ENCODE data around the gene CNTNAP5. TPM values are rescaled to one million over a fixed set of nuclear protein-coding genes. Genes with fewer than 3 reads are reported as not detected.

CNTNAP5 gene
- total RNA-seq, 1 experiment from 2014 or later = not detected

- no peak overlapping the region for H3K4me3 ChIP-seq (ENCODE audit: low read depth in 2 of 2, low read length in 2 of 2)
- ATAC-seq (no peak), DNase-seq (ENCODE audit: low read depth, low spot score) (no peak)
- no peak for TF ChIP-seq TCF7L2 (IDR thresholded peaks at IDR 0.05; ENCODE audit: low read depth, low read length)
- no peak for TF ChIP-seq POLR2AphosphoS5 (IDR thresholded peaks at IDR 0.05; ENCODE audit: low read depth, low read length)
- no peak for TF ChIP-seq REST (IDR thresholded peaks at IDR 0.05; ENCODE audit: insufficient read depth in 1 of 2, low read depth in 2 of 2, low read length in 1 of 2)
- no peak for TF ChIP-seq SIN3A (IDR thresholded peaks at IDR 0.05; ENCODE audit: borderline replicate concordance, insufficient read depth, low read depth, low read length)
- TF ChIP-seq CTCF (IDR thresholded peaks at IDR 0.05) = no peak
- in situ Hi-C loops (cut with HindIII; ENCODE audit: low pct_unique_long_range_greater_than_20kb, low sequenced_read_pairs) = no loop called here
- no peaks in the 10 kb centered on the region for H3K9me3 ChIP-seq (ENCODE audit: control insufficient read depth, insufficient read depth, low read depth, low read length)
- POLR2A ChIA-PET = no interaction called here
- no peak overlapping the region for H3K27ac ChIP-seq (ENCODE audit: low read length)
- no peaks in the 10 kb centered on the region for H3K4me1 ChIP-seq (ENCODE audit: control insufficient read depth, insufficient read depth, low read length)
- CTCF ChIA-PET = no interaction called here
- BruUV-seq (replicated peaks) = no TSS peak
- no peaks in the 10 kb centered on the region for H3K27me3 ChIP-seq (ENCODE audit: control insufficient read depth, insufficient read depth, low read length)
- no peaks in the 10 kb centered on the region for H3K36me3 ChIP-seq (ENCODE audit: control insufficient read depth, insufficient read depth, low read length)
- intact Hi-C loops (cut with micrococcal nuclease; ENCODE audit: unreplicated experiment) = no loop called here
Measured at GRCh38 chr2:124725187-124725586, 700.1 kb downstream of the CNTNAP5 start.

GRCh38 chr2:124740636-124741035, 715.5 kb downstream of the CNTNAP5 start:
- POLR2A ChIA-PET = no interaction called here
- Histone ChIP-seq H3K9me3 (ENCODE audit: control insufficient read depth, insufficient read depth, low read depth, low read length) (no peaks in the 10 kb centered on the region), H3K27me3 (ENCODE audit: control insufficient read depth, insufficient read depth, low read length) (no peaks in the 10 kb centered on the region), H3K36me3 (ENCODE audit: control insufficient read depth, insufficient read depth, low read length) (no peaks in the 10 kb centered on the region), H3K4me3 (ENCODE audit: low read depth in 2 of 2, low read length in 2 of 2) (no peak overlapping the region), H3K4me1 (ENCODE audit: control insufficient read depth, insufficient read depth, low read length) (no peaks in the 10 kb centered on the region), H3K27ac (ENCODE audit: low read length) (no peak overlapping the region)
- CTCF ChIA-PET = no interaction called here
- intact Hi-C loops (cut with micrococcal nuclease; ENCODE audit: unreplicated experiment) (no loop called here), in situ Hi-C loops (cut with HindIII; ENCODE audit: low pct_unique_long_range_greater_than_20kb, low sequenced_read_pairs) (no loop called here)
- no peak for ATAC-seq
- BruUV-seq (replicated peaks) = no TSS peak
- TF ChIP-seq SIN3A (IDR thresholded peaks at IDR 0.05; ENCODE audit: borderline replicate concordance, insufficient read depth, low read depth, low read length) = no peak
- no peak for TF ChIP-seq REST (IDR thresholded peaks at IDR 0.05; ENCODE audit: insufficient read depth in 1 of 2, low read depth in 2 of 2, low read length in 1 of 2)
- no peak for TF ChIP-seq TCF7L2 (IDR thresholded peaks at IDR 0.05; ENCODE audit: low read depth, low read length)
- no peak for TF ChIP-seq CTCF (IDR thresholded peaks at IDR 0.05)
- TF ChIP-seq POLR2AphosphoS5 (IDR thresholded peaks at IDR 0.05; ENCODE audit: low read depth, low read length) = no peak
- no peak for DNase-seq (ENCODE audit: low read depth, low spot score)
